Renal cortex interstitium (tissue), 15 donors: ENCODE data around the gene HEMK1. TPM values are rescaled to one million over a fixed set of nuclear protein-coding genes. Genes with fewer than 3 reads are reported as not detected.

Experiments
- DNase-seq, 11 donors: peaks; one replicate each; pipeline ENCODE4 v3.0.0-alpha.2; 2013; ENCODE audit warnings: low read depth in 9 of 11, low spot score in 4 of 11; ENCODE audit errors: extremely low read depth in 1 of 11
- long read RNA-seq, 16 experiments: transcript quantifications; one replicate each; lab custom pipeline, GENCODE V29; 2026
- polyA plus RNA-seq, 3 donors: library from polyadenylated mRNA; unstranded; fragments of 120-200 nt; gene quantifications; one replicate each; pipeline ENCODE4 v1.2.1, GENCODE V29; 2013; ENCODE audit not compliant: insufficient read length in 3 of 3

Gene HEMK1
- polyA plus RNA-seq, result 10 to 100 TPM; 21.9 to 34.0 (median 25.3) TPM
- long read RNA-seq, donor 1, full-length matches to known transcripts, result 2 of 2 reads
- long read RNA-seq, donor 1, partial matches to known transcripts, result 0 of 2 reads
- long read RNA-seq, donor 1, other reads (novel, unspliced or antisense), result 0 of 2 reads
- long read RNA-seq, donor 2, full-length matches to known transcripts, result 2 of 2 reads
- long read RNA-seq, donor 2, partial matches to known transcripts, result 0 of 2 reads
- long read RNA-seq, donor 2, other reads (novel, unspliced or antisense), result 0 of 2 reads
- long read RNA-seq, donor 3, full-length matches to known transcripts, result 5 of 5 reads
- long read RNA-seq, donor 3, partial matches to known transcripts, result 0 of 5 reads
- long read RNA-seq, donor 3, other reads (novel, unspliced or antisense), result 0 of 5 reads
- long read RNA-seq, donor 4, full-length matches to known transcripts, result 3 of 3 reads
- long read RNA-seq, donor 4, partial matches to known transcripts, result 0 of 3 reads
- long read RNA-seq, donor 4, other reads (novel, unspliced or antisense), result 0 of 3 reads
- long read RNA-seq, donor 5, result 0 reads
- long read RNA-seq, donor 6, full-length matches to known transcripts, result 5 of 5 reads
- long read RNA-seq, donor 6, partial matches to known transcripts, result 0 of 5 reads
- long read RNA-seq, donor 6, other reads (novel, unspliced or antisense), result 0 of 5 reads
- long read RNA-seq, donor 7, full-length matches to known transcripts, result 5 of 5 reads
- long read RNA-seq, donor 7, partial matches to known transcripts, result 0 of 5 reads
- long read RNA-seq, donor 7, other reads (novel, unspliced or antisense), result 0 of 5 reads
- long read RNA-seq, donor 8, full-length matches to known transcripts, result 7 of 15 reads
- long read RNA-seq, donor 8, partial matches to known transcripts, result 8 of 15 reads
- long read RNA-seq, donor 8, other reads (novel, unspliced or antisense), result 0 of 15 reads
- long read RNA-seq, donor 9, full-length matches to known transcripts, result 4 of 9 reads
- long read RNA-seq, donor 9, partial matches to known transcripts, result 5 of 9 reads
- long read RNA-seq, donor 9, other reads (novel, unspliced or antisense), result 0 of 9 reads
- long read RNA-seq, donor 10, full-length matches to known transcripts, result 5 of 5 reads
- long read RNA-seq, donor 10, partial matches to known transcripts, result 0 of 5 reads
- long read RNA-seq, donor 10, other reads (novel, unspliced or antisense), result 0 of 5 reads
- long read RNA-seq, donor 11, full-length matches to known transcripts, result 3 of 9 reads
- long read RNA-seq, donor 11, partial matches to known transcripts, result 6 of 9 reads
- long read RNA-seq, donor 11, other reads (novel, unspliced or antisense), result 0 of 9 reads
- long read RNA-seq, donor 12, full-length matches to known transcripts, result 4 of 10 reads
- long read RNA-seq, donor 12, partial matches to known transcripts, result 6 of 10 reads
- long read RNA-seq, donor 12, other reads (novel, unspliced or antisense), result 0 of 10 reads
- long read RNA-seq, donor 13, full-length matches to known transcripts, result 7 of 7 reads
- long read RNA-seq, donor 13, partial matches to known transcripts, result 0 of 7 reads
- long read RNA-seq, donor 13, other reads (novel, unspliced or antisense), result 0 of 7 reads
- long read RNA-seq, donor 14, full-length matches to known transcripts, result 5 of 5 reads
- long read RNA-seq, donor 14, partial matches to known transcripts, result 0 of 5 reads
- long read RNA-seq, donor 14, other reads (novel, unspliced or antisense), result 0 of 5 reads
- long read RNA-seq, donor 15, result 0 reads
- long read RNA-seq, donor 16, full-length matches to known transcripts, result 18 of 23 reads
- long read RNA-seq, donor 16, partial matches to known transcripts, result 5 of 23 reads
- long read RNA-seq, donor 16, other reads (novel, unspliced or antisense), result 0 of 23 reads

GRCh38 chr3:50568947-50569749 lies at the start of gene HEMK1:
HEMK1 (plus strand) TSS chr3:50569522; CDS start chr3:50571105, 1,583 bp downstream.
- DNase-seq, result peak; percentile 86 to 96 (median 94)

- no peak for DNase-seq
Measured at GRCh38 chr3:50520849-50521248, 48.5 kb upstream of the HEMK1 start.

- DNase-seq, result no peak
Measured at GRCh38 chr3:50521572-50521971, 47.8 kb upstream of the HEMK1 start.

- DNase-seq, result peak in 8 of 11 donors; percentile 50 to 83 (median 62)
Measured at GRCh38 chr3:50523279-50523811, 46.0 kb upstream of the HEMK1 start.

- no peak for DNase-seq
Measured at GRCh38 chr3:50524746-50525145, 44.6 kb upstream of the HEMK1 start.

GRCh38 chr3:50525191-50525910 lies 44.0 kb upstream of the HEMK1 start:
- no peak for DNase-seq

- DNase-seq, result peak in 1 of 11 donors; percentile 55
Measured at GRCh38 chr3:50525987-50526386, 43.3 kb upstream of the HEMK1 start.

- no peak for DNase-seq
Measured at GRCh38 chr3:50530001-50530970, 39.0 kb upstream of the HEMK1 start.

- DNase-seq, result no peak
Measured at GRCh38 chr3:50531201-50531600, 38.1 kb upstream of the HEMK1 start.

- no peak for DNase-seq
Measured at GRCh38 chr3:50532062-50532705, 37.1 kb upstream of the HEMK1 start.

- DNase-seq, result no peak
Measured at GRCh38 chr3:50533316-50533715, 36.0 kb upstream of the HEMK1 start.

GRCh38 chr3:50533807-50534461 lies 35.4 kb upstream of the HEMK1 start:
- no peak for DNase-seq

- DNase-seq, result no peak
Measured at GRCh38 chr3:50534681-50535330, 34.5 kb upstream of the HEMK1 start.
